ENCODE results near the gene SPPL2B. TPM values are rescaled to one million over a fixed set of nuclear protein-coding genes. Genes with fewer than 3 reads are reported as not detected.

Gene SPPL2B
- total RNA-seq, 6 experiments from 2014 or later = 11.8 to 39.8 (median 26.5) TPM

- H3K9me3 ChIP-seq = no peaks in the 10 kb centered on the region
- DNase-seq (no peak), ATAC-seq (no peak)
- peaks cover 0 to 13% (median 6%) of the 10 kb centered on the region in 4 donors for H3K4me1 ChIP-seq
- H3K4me3 ChIP-seq = no peak overlapping the region
- 100% methylated on average over 1 of the region's 34 CpGs for WGBS (ENCODE audit: insufficient coverage, low coverage, low lambda C conversion rate, missing lambda C conversion rate)
- intact Hi-C loops (cut with DNase I) = no loop called here
- H3K27ac ChIP-seq = no peak overlapping the region
- no peaks in the 10 kb centered on the region for H3K36me3 ChIP-seq
- H3K27me3 ChIP-seq = no peaks in the 10 kb centered on the region
- no peak for TF ChIP-seq POLR2A (IDR thresholded peaks at IDR 0.05)
- no peak for TF ChIP-seq CTCF (IDR thresholded peaks at IDR 0.05)
Observed at GRCh38 chr19:2324220-2324948, 4.1 kb upstream of the SPPL2B start.

- H3K4me3 ChIP-seq = no peak overlapping the region
- TF ChIP-seq CTCF (IDR thresholded peaks at IDR 0.05) (no peak), POLR2A (IDR thresholded peaks at IDR 0.05) (no peak)
- H3K27ac ChIP-seq = no peak overlapping the region
- peaks cover 0 to 23% (median 9%) of the 10 kb centered on the region in 4 donors for H3K4me1 ChIP-seq
- 61% methylated on average over 10 of the region's 29 CpGs for WGBS (ENCODE audit: insufficient coverage, low coverage, low lambda C conversion rate, missing lambda C conversion rate)
- DNase-seq (no peak), ATAC-seq (no peak)
- H3K36me3 ChIP-seq = no peaks in the 10 kb centered on the region
- intact Hi-C loops (cut with DNase I) = no loop called here
- no peaks in the 10 kb centered on the region for H3K27me3 ChIP-seq
- no peaks in the 10 kb centered on the region for H3K9me3 ChIP-seq
Observed at GRCh38 chr19:2325281-2326046, 3.0 kb upstream of the SPPL2B start.

GRCh38 chr19:2326699-2327360, 1.7 kb upstream of the SPPL2B start:
- TF ChIP-seq POLR2A (IDR thresholded peaks at IDR 0.05) (no peak), CTCF (IDR thresholded peaks at IDR 0.05) (no peak)
- Histone ChIP-seq H3K27ac (no peak overlapping the region), H3K4me3 (no peak overlapping the region), H3K36me3 (no peaks in the 10 kb centered on the region), H3K27me3 (no peaks in the 10 kb centered on the region), H3K4me1 (peaks cover 0 to 31% (median 9%) of the 10 kb centered on the region in 4 donors), H3K9me3 (no peaks in the 10 kb centered on the region)
- intact Hi-C loops (cut with DNase I) = no loop called here
- DNase-seq (no peak), ATAC-seq (no peak)
- WGBS (ENCODE audit: insufficient coverage, low coverage, low lambda C conversion rate, missing lambda C conversion rate) = 88% methylated on average over 13 of the region's 16 CpGs

GRCh38 chr19:2327773-2328400, 597 bp upstream of the SPPL2B start:
- no peaks in the 10 kb centered on the region for H3K36me3 ChIP-seq
- no peaks in the 10 kb centered on the region for H3K9me3 ChIP-seq
- H3K27ac ChIP-seq = peak overlapping the region in 2 of 3 donors; percentile 38 to 57
- no peak for TF ChIP-seq POLR2A (IDR thresholded peaks at IDR 0.05)
- no peak for TF ChIP-seq CTCF (IDR thresholded peaks at IDR 0.05)
- no peaks in the 10 kb centered on the region for H3K27me3 ChIP-seq
- WGBS (ENCODE audit: insufficient coverage, low coverage, low lambda C conversion rate, missing lambda C conversion rate) = 2% methylated on average over 18 of the region's 18 CpGs
- H3K4me3 ChIP-seq = peak overlapping the region; percentile 88 to 99 (median 90)
- ATAC-seq (peak; percentile 5 to 44 (median 18)), DNase-seq (no peak)
- intact Hi-C loops (cut with DNase I) = no loop called here
- H3K4me1 ChIP-seq = peaks cover 0 to 31% (median 9%) of the 10 kb centered on the region in 4 donors

Data from right lobe of liver (tissue), 6 donors.